ENCODE measurements around the gene CHCHD4. TPM values are rescaled to one million over a fixed set of nuclear protein-coding genes. Genes with fewer than 3 reads are reported as not detected.

The CHCHD4 gene
- total RNA-seq, 1 experiment from 2014 or later = 27.5 TPM

DNA sequence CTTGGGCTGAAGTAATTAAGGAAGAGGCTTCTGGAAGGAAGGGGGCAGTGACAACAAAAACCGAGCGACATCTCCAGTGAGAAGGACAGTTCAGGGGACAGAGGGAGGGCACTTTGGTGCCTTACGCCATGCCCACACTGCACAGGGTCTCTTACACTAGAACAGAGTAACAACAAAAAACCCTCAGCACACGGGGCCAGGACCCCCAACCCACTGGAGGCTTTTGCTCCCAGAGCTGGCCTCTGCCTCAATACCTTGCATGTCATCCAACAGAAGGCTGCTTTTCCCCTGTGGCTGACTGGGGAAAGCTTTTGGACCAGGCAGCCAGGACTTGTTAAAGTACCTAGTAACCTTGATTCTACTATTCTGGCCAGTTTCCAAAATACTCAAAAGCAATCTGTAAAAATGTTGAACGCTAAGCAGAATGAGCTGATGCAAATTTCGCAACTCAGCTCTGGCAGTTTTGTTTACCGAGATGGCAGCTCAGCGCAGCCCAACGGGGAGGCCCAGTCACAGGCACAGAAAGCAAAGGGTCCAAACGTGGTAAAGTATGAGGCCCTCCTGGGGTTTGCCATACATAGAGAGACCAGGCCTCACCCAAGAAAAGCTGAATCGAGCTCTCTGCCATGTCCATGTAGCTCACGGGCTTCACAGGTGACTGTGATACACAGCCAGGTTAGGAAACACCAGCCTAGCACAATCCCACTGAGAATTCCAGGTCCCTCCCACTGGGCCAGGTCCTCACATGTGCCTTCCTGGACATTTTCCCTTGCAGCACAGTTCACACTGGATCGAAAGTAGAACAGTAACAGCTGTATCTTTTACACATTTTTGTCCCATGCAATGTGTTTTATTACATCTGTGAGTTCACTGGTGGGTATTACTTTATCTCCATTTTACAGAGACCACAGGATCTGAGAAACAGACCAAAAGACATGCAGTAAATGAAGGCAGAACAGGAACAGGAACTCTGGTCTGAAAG, 6.0 kb downstream of the CHCHD4 start:
- ChIA-PET POLR2A (no interaction called here), CTCF (interaction anchor here (3.1 kb wide), 1 partner anchor 222 kb away, joined by 26 read pairs; no protein-coding TSS in a partner anchor)
- Mint-ChIP-seq H3K36me3 (peaks cover 49% of the 10 kb centered on the region), H3K4me1 (peaks cover 47% of the 10 kb centered on the region), H3K9me3 (peaks cover 19% of the 10 kb centered on the region), H3K27ac (no peak overlapping the region), H3K27me3 (ENCODE audit: low read depth) (no peaks in the 10 kb centered on the region), H3K4me3 (no peak overlapping the region)
- ATAC-seq (no peak), DNase-seq (ENCODE audit: low spot score) (no peak)
- TF ChIP-seq NFATC4 (CRISPR knock-in tag; IDR thresholded peaks at IDR 0.05) = no peak
- TF ChIP-seq, protein P1, sequence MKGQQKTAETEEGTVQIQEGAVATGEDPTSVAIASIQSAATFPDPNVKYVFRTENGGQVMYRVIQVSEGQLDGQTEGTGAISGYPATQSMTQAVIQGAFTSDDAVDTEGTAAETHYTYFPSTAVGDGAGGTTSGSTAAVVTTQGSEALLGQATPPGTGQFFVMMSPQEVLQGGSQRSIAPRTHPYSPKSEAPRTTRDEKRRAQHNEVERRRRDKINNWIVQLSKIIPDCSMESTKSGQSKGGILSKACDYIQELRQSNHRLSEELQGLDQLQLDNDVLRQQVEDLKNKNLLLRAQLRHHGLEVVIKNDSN (CRISPR knock-in tag; IDR thresholded peaks at IDR 0.05) = no peak

DNA sequence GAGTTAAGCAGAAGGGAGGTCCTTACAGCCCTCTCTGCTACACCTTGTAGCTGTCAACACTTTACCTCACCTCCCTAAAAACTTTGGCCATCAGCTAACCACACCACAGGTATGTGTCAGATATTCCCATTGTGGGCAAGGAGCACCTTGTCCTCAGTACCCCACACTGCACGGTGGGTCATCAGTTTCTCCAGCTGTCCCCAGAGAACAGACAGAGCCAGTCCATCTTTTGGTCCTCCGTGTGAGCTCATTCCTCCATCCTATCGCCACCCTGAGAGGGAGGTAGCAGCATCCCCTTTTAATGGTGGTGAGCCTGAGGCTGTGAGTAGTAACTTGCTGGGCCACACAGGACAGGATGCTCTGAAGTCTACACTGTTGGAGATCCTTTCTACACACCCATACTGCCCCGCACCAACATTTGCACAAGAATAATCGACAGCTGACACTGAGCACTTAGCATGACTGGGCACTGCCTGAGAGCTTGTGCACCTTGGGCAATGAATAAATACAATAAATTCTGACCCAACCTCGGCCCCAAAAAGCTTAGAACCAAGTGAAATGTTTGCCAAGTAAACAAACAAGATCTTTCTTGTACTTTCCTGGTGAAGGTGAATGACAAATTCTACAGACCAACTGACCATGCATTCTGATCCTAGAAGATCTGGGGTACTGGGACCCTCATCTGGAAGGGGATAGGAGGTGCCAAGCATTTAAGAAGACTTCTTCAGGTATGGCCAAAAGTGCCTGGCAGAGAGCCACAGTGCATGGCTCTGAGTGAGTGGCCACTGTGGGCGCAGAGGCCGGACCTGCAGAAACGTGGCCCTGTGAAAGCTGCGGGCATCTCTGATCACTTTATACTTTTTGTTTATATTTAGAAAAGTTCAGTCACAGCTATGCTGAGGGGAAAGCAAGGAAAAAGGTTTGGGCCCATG, 6.9 kb downstream of the CHCHD4 start:
- ATAC-seq = no peak
- H3K9me3 Mint-ChIP-seq = peaks cover 19% of the 10 kb centered on the region
- H3K36me3 Mint-ChIP-seq = peaks cover 55% of the 10 kb centered on the region
- H3K4me3 Mint-ChIP-seq = no peak overlapping the region
- H3K27me3 Mint-ChIP-seq (ENCODE audit: low read depth) = no peaks in the 10 kb centered on the region
- peaks cover 37% of the 10 kb centered on the region for H3K4me1 Mint-ChIP-seq
- DNase-seq (ENCODE audit: low spot score) = no peak
- CTCF ChIA-PET = interaction anchor here (3.1 kb wide), 1 partner anchor 221 kb away, joined by 26 read pairs; no protein-coding TSS in a partner anchor
- no peak overlapping the region for H3K27ac Mint-ChIP-seq
- POLR2A ChIA-PET = no interaction called here
- TF ChIP-seq SP1 (CRISPR knock-in tag; conservative IDR thresholded peaks at IDR 0.05) = no peak
- no peak for TF ChIP-seq AFF4 (CRISPR knock-in tag; IDR thresholded peaks at IDR 0.05; ENCODE audit: borderline replicate concordance)
- no peak for TF ChIP-seq NR1H2 (CRISPR knock-in tag; IDR thresholded peaks at IDR 0.05)
- no peak for TF ChIP-seq ESRRA (CRISPR knock-in tag; IDR thresholded peaks at IDR 0.05; ENCODE audit: borderline replicate concordance)
- no peak for TF ChIP-seq ZNF219 (CRISPR knock-in tag; IDR thresholded peaks at IDR 0.05; ENCODE audit: borderline replicate concordance)
- TF ChIP-seq, protein P2, sequence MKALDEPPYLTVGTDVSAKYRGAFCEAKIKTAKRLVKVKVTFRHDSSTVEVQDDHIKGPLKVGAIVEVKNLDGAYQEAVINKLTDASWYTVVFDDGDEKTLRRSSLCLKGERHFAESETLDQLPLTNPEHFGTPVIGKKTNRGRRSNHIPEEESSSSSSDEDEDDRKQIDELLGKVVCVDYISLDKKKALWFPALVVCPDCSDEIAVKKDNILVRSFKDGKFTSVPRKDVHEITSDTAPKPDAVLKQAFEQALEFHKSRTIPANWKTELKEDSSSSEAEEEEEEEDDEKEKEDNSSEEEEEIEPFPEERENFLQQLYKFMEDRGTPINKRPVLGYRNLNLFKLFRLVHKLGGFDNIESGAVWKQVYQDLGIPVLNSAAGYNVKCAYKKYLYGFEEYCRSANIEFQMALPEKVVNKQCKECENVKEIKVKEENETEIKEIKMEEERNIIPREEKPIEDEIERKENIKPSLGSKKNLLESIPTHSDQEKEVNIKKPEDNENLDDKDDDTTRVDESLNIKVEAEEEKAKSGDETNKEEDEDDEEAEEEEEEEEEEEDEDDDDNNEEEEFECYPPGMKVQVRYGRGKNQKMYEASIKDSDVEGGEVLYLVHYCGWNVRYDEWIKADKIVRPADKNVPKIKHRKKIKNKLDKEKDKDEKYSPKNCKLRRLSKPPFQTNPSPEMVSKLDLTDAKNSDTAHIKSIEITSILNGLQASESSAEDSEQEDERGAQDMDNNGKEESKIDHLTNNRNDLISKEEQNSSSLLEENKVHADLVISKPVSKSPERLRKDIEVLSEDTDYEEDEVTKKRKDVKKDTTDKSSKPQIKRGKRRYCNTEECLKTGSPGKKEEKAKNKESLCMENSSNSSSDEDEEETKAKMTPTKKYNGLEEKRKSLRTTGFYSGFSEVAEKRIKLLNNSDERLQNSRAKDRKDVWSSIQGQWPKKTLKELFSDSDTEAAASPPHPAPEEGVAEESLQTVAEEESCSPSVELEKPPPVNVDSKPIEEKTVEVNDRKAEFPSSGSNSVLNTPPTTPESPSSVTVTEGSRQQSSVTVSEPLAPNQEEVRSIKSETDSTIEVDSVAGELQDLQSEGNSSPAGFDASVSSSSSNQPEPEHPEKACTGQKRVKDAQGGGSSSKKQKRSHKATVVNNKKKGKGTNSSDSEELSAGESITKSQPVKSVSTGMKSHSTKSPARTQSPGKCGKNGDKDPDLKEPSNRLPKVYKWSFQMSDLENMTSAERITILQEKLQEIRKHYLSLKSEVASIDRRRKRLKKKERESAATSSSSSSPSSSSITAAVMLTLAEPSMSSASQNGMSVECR (CRISPR knock-in tag; IDR thresholded peaks at IDR 0.05; ENCODE audit: borderline replicate concordance) = no peak
- TF ChIP-seq, protein P3, sequence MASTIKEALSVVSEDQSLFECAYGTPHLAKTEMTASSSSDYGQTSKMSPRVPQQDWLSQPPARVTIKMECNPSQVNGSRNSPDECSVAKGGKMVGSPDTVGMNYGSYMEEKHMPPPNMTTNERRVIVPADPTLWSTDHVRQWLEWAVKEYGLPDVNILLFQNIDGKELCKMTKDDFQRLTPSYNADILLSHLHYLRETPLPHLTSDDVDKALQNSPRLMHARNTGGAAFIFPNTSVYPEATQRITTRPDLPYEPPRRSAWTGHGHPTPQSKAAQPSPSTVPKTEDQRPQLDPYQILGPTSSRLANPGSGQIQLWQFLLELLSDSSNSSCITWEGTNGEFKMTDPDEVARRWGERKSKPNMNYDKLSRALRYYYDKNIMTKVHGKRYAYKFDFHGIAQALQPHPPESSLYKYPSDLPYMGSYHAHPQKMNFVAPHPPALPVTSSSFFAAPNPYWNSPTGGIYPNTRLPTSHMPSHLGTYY (CRISPR knock-in tag; IDR thresholded peaks at IDR 0.05) = no peak
- no peak for TF ChIP-seq STAT6 (CRISPR knock-in tag; conservative IDR thresholded peaks at IDR 0.05; ENCODE audit: low read depth)
- no peak for TF ChIP-seq MLX (CRISPR knock-in tag; IDR thresholded peaks at IDR 0.05)
- no peak for TF ChIP-seq ZNF263 (CRISPR knock-in tag; IDR thresholded peaks at IDR 0.05; ENCODE audit: low read depth)
- no peak for TF ChIP-seq ZNF416 (CRISPR knock-in tag; IDR thresholded peaks at IDR 0.05)
- TF ChIP-seq ZNF138 (CRISPR knock-in tag; conservative IDR thresholded peaks at IDR 0.05) = no peak
